Psoas muscle (tissue), 8 donors: ENCODE results near the gene ZFP92. TPM values are rescaled to one million over a fixed set of nuclear protein-coding genes. Genes with fewer than 3 reads are reported as not detected.

ENCODE experiments used
- ATAC-seq, 4 donors: fragments of 200-7000 bp; cut with Tn5 transposase; one replicate each; pipeline ENCODE4 v1.9.1; 2020; ENCODE audit warnings: moderate library complexity in 3 of 4, mild to moderate bottlenecking in 2 of 4
- DNase-seq, 2 donors: peaks; one replicate each; pipeline ENCODE4 v3.0.0-alpha.2; 2020
- H3K27ac ChIP-seq: fragments of 200-600 bp; one replicate; pipeline ENCODE4 v1.8.0; 2022
- H3K27me3 ChIP-seq, 3 donors: fragments of 200-600 bp in 1 of 3; one replicate each; pipeline versions ENCODE4 v1.6.1 to v1.8.0; 2013 to 2022; ENCODE audit warnings: low read length in 2 of 3, mild to moderate bottlenecking in 2 of 3, moderate library complexity in 1 of 3; ENCODE audit not compliant: insufficient read depth in 3 of 3
- H3K36me3 ChIP-seq, 2 donors: fragments of 200-600 bp in 1 of 2; one replicate each; pipeline versions ENCODE4 v1.6.1 to v1.8.0; 2013 to 2022; ENCODE audit warnings: low read depth in 1 of 2, mild to moderate bottlenecking in 1 of 2, moderate library complexity in 1 of 2; ENCODE audit not compliant: insufficient read depth in 1 of 2
- H3K4me1 ChIP-seq: fragments of 200-600 bp; one replicate; pipeline ENCODE4 v1.8.0; 2022
- H3K4me3 ChIP-seq: fragments of 200-600 bp; one replicate; pipeline ENCODE4 v1.8.0; 2022; ENCODE audit warnings: mild to moderate bottlenecking
- H3K9me3 ChIP-seq: fragments of 200-600 bp; one replicate; pipeline ENCODE4 v1.8.0; 2022
- CTCF ChIP-seq: fragments of 200-600 bp; IDR thresholded peaks from one replicate; pipeline ENCODE4 v1.8.0; 2022; ENCODE audit warnings: antibody characterized with exemption
- WGBS, 3 donors: extraction: QIAGEN DNeasy Blood & Tissue Kit; methylation state at CpG; one replicate each; pipeline versions ENCODE4 v1.1.6 to v1.1.7; 2013; 5-methylcytosine and 5-hydroxymethylcytosine counted together
- intact Hi-C, 2 donors: fragments of 100-400 bp; cut with DNase I; formaldehyde crosslinking; loops; one replicate each; pipeline versions ENCODE4 v1.11.0 to v1.14.2; 2022
- polyA plus RNA-seq, 3 donors: library from polyadenylated mRNA; stranded (reverse); fragments of 200-250 nt; gene quantifications; one replicate each; pipeline ENCODE4 v1.2.3, GENCODE V29; 2013
- total RNA-seq, 4 donors: library from RNA; stranded (reverse); fragmentation: NEBNext Ultra II Directional in 2 of 4; extraction: Animal tissue kit (Norgen Biotek cat#: 25700) in 2 of 4; gene quantifications; one replicate each; pipeline versions ENCODE4 v1.2.1 to v1.2.4, GENCODE V29; 2021 to 2023
- donor health status: healthy with polysubstance abuse.
- donor health status: DM: no; HTN: no; CAD: no; lungs with moderate emphysema.
- donor health status: Bipolar disorder and iron deficiency.
- donor health status: healthy.
- donor health status: DM: yes; HTN: yes; CAD: no.
- donor health status: DM: no; HTN: no; CAD: no.
- donor health status: DM: no; HTN: no; CAD: no.
- donor health status: DM: yes; HTN: yes; CAD: no.

ZFP92 gene
- total and polyA plus RNA-seq, 7 donors = 0.10 to 0.50 (median 0.30) TPM

DNA sequence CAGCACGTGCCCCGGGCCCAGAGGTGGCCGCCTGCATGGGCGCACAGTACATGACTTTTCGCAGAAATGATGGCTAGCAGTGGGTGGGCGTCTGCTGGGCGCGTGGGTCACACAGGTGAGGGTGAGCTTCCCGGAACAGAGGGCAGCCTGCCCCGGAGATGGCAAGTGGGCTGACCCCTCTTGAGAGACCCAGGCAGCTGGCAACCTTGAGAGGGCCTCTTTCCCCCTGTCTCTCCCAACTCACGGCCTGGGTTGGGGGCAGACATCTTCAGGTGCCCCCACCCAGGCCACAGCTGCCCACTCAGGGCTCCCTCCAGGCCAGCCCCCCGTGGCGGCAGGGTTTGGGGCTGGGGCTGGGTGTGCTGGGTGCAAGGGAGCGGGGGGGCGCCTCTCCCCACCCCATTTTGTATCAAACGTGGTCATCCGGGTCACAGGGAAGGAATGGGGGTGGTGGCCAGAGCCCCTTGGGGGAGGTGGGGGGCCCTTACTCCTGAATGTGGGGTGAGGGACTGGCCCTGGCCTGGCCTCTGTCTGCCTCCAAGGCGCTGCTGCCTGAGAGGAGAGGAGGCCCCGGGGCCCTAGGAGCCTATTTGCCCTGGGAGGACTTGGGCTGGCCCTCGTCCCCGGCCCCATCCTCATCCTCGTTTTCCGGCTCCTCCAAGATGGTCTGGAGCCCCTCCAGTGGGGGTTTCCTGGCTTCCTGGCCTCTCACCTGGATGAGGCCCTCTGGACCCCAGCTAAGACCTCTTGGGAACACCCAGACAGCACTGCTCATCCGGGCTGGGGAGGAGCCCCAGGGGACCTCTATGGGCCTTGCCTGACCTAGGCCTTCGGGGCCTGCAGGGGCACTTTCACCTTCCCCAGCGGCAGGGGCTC is 14.7 kb upstream of the ZFP92 start:
- no peaks in the 10 kb centered on the region for H3K9me3 ChIP-seq
- TF ChIP-seq CTCF = no peak
- no peak overlapping the region for H3K27ac ChIP-seq
- no peak for ATAC-seq
- no peak for DNase-seq
- intact Hi-C loops = no loop called here
- H3K4me3 ChIP-seq = no peak overlapping the region
- H3K27me3 ChIP-seq = peaks cover 0 to 18% (median 0%) of the 10 kb centered on the region in 3 donors
- no peaks in the 10 kb centered on the region for H3K36me3 ChIP-seq
- H3K4me1 ChIP-seq = no peaks in the 10 kb centered on the region
- 78 to 86% (median 84%) methylated on average over 15 to 26 of the region's 26 CpGs for WGBS, 3 donors

DNA sequence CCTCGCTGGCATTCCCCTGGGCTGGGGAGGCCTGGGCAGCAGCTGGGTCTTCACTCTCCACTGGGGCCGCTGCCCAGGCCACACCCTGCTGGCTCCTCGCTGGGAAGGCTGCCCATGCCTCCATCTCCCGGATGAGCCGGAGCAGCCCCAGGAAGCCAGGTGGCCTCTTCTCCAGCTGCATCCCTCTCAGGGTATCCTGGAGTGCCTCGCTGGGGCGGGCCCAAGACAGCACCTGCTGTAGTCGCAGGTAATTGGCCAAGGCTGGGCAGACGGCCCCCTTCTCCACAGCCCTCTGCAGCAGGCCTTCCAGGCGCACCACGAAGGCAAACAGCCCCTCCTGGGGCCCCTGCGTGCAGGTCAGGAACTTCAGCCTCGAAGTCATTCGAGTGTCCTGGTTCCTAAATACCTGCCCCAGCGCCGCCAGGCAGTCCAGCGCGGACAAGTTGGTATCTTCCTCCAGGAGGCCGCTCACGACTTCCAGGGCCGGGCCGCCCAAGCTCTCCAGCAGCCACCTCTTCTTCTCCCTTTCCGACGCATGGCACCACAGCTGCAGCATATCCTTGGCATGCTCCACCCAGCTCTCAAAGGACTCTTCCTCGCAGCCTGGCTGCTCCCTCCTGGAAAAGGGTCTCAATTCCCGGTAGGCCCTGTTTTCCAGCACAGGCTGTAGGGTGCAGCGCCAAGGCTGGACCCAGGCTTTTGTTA is 13.9 kb upstream of the ZFP92 start:
- Histone ChIP-seq H3K4me3 (no peak overlapping the region), H3K36me3 (no peaks in the 10 kb centered on the region), H3K4me1 (no peaks in the 10 kb centered on the region), H3K9me3 (no peaks in the 10 kb centered on the region), H3K27ac (no peak overlapping the region), H3K27me3 (peaks cover 0 to 18% (median 0%) of the 10 kb centered on the region in 3 donors)
- ATAC-seq (no peak), DNase-seq (no peak)
- no peak for TF ChIP-seq CTCF
- WGBS, 3 donors = 55 to 74% (median 71%) methylated on average over 11 to 27 of the region's 27 CpGs
- intact Hi-C loops = no loop called here

DNA sequence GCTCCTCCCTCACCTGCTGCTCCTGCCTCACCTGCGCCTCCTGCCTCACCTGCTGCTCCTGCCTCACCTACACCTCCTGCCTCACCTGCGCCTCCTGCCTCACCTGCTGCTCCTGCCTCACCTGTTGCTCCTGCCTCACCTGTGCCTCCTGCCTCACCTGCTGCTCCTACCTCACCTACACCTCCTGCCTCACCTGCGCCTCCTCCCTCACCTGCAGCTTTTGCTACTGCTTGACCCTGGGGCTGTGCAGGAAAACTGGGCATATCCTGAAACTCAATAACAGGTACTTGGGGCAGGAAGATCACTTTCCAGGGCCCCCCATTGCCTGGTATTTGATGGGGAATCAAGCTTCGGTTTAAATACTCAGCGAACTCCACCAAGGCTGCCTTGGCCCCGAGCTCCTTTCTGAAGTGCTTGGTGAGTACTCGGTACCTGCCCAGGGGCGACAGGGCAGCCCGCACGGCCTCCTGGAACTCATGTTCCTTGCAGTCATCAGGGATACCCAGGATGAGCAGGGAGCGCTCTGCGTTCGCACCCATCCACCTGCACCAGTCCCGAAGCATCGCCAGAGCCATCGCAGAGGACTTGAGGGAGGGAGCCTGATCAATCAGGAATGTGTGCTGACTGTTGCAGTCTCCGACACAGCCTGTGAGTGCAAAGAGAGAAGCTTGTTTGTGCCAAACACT is 12.9 kb upstream of the ZFP92 start:
- H3K4me1 ChIP-seq = no peaks in the 10 kb centered on the region
- ATAC-seq = no peak
- no peak overlapping the region for H3K27ac ChIP-seq
- peaks cover 0 to 18% (median 0%) of the 10 kb centered on the region in 3 donors for H3K27me3 ChIP-seq
- intact Hi-C loops = no loop called here
- WGBS, 3 donors = 81 to 87% (median 81%) methylated on average over 15 to 17 of the region's 17 CpGs
- no peaks in the 10 kb centered on the region for H3K9me3 ChIP-seq
- H3K36me3 ChIP-seq = no peaks in the 10 kb centered on the region
- no peak overlapping the region for H3K4me3 ChIP-seq
- DNase-seq = peak in 1 of 2 donors; percentile 24
- TF ChIP-seq CTCF = no peak

DNA sequence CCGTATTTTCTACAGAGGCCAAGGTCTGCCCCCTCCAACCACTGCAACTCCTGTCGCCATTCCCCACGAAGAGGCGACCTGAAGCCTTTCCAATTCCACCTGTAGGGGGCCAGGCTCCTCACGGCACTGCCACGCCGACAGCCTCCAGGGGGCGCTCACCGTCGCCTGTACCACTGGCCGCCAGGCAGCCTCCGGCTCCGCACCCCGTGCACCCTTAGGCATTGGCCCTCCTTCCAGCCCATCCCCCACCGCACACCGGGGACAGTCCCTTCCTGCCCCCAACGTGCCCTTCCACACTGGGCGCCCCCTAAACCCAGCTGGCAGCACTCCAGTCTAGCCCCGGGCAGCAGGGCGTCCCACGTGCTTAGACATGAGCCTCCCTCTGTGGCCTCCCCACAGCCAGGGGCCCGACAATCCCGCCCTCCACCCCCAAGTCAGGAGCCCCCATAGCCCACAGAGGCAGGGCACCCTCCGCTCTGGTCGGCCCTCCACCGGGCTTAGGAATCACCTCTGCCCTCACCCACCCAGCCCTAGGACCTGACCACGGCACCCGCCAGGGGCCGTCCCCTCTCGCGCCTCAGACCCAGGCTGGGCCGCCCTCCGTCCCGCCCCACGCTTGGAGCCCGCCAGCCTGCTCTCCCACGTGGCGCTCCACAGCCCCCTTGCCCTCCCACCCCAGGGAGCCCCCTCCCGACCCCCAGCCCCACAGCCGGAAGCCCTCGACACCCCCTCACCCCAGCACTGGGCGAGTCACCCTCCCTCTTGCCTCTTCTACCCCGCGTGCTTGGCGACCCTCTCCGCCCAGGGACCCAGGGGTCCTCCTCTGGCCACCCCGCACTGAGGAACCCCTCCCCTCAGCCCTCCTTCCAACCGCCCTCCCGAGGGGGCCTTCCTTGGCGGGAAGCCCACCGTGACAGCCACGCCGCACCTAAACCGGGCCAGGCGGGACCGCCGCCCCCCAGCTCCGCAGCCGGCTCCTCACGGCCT is 10.8 kb upstream of the ZFP92 start:
- DNase-seq (peak in 1 of 2 donors; percentile 47), ATAC-seq (no peak)
- 74 to 81% (median 77%) methylated on average over 18 to 59 of the region's 60 CpGs for WGBS, 3 donors
- Histone ChIP-seq H3K4me1 (no peaks in the 10 kb centered on the region), H3K27ac (no peak overlapping the region), H3K4me3 (no peak overlapping the region), H3K36me3 (no peaks in the 10 kb centered on the region), H3K9me3 (no peaks in the 10 kb centered on the region), H3K27me3 (peaks cover 0 to 15% (median 0%) of the 10 kb centered on the region in 3 donors)
- TF ChIP-seq CTCF = peak; percentile 43
- intact Hi-C loops = no loop called here
